ENCODE data around the gene RNASEL.

Gene RNASEL

DNA sequence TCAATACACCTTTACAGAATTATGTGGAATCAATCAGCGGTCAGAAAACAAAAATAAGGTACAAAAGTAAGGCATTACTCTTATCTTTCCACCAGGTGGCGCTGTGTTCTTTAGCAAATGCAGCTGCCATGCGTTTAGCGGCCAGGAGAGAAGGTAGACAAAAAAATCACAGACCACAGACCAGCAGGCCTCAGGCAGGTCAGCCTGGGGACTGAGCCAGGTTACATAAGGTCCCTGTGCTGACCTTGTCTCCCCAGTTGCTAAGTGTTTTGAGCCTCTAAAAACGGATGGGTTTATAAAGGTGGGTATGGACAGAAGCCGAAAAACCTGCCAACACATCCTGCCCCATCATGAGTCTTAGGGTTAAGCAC, 12.3 kb upstream of the RNASEL start:
- in situ Hi-C loops (cut with MboI; ENCODE audit: low pct_unique_long_range_greater_than_20kb, low sequenced_read_pairs, unreplicated experiment) = no loop called here
- TF ChIP-seq, protein P1, sequence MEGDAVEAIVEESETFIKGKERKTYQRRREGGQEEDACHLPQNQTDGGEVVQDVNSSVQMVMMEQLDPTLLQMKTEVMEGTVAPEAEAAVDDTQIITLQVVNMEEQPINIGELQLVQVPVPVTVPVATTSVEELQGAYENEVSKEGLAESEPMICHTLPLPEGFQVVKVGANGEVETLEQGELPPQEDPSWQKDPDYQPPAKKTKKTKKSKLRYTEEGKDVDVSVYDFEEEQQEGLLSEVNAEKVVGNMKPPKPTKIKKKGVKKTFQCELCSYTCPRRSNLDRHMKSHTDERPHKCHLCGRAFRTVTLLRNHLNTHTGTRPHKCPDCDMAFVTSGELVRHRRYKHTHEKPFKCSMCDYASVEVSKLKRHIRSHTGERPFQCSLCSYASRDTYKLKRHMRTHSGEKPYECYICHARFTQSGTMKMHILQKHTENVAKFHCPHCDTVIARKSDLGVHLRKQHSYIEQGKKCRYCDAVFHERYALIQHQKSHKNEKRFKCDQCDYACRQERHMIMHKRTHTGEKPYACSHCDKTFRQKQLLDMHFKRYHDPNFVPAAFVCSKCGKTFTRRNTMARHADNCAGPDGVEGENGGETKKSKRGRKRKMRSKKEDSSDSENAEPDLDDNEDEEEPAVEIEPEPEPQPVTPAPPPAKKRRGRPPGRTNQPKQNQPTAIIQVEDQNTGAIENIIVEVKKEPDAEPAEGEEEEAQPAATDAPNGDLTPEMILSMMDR (IDR thresholded peaks at IDR 0.05; ENCODE audit: extremely low read depth, insufficient read depth, missing control alignments) = peak; percentile 70
- peak; percentile 81 for DNase-seq (ENCODE audit: low spot score)

DNA sequence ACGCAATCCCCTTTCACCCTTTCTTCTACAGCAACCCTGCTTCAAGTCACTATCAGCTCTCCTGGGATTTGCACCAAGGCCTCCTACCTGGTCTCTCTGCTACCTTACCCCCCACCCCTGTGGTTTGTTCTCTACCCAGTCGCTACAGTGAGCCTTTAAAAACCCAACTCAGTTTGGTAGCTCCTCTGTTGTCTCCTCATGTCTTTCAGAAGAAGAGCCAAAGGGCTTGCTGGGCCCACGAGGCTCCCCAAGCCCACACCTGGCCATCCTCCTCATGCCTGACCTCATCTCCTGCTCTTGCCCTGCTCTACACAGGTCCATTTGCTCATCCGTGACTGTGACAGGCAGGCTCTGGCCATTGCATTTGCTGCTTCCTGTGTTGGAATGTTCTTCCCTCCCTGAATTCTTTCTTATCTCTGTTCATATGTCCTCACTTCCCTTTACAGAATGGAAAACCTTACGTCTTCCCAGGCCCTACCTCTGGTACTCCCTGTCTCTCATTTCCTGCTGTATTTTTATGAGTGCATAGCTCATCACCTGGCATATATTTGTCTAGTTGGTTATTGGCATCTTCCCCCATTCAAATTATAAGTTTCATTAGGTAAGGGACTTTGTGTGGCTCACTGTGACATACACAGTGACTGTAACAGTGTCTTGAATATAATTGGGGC, 11.8 kb upstream of the RNASEL start:
- in situ Hi-C loops (cut with MboI; ENCODE audit: low pct_unique_long_range_greater_than_20kb, low sequenced_read_pairs, unreplicated experiment) = no loop called here
- DNase-seq (ENCODE audit: low spot score) = no peak
- TF ChIP-seq, protein P1 (IDR thresholded peaks at IDR 0.05; ENCODE audit: extremely low read depth, insufficient read depth, missing control alignments) = no peak

DNA sequence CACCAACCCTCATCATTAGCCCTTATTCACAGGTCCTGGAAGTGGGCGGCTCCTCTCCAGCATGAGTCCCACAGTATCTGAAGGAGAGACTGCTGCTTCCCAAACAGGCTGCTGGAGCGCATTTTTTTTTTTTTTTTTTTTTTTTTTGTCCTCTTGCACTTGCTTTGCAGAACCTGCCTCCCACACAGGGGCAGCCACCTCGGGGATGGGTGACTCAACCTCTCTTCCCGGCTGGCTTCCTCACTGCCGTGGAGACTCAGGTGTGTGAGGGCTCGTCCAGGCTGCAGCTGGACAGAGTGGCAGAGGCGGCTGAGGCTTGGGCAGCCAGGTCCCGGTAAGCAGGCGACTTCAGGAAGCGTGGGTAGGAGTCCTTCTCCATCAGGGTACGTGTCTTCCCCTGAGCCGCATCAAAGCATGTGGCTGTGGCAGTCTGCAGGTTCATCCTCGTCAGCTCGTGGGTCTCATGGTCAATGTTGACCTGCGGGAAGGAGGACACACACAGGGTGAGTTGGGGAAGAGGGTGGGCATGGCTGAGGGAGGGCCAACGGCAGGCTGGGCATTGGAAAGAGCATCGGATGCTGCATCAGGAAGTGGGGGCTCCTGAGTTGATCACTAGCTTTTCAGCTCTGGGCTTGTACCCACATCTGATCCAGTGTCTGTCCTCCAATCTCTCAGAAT, 11.1 kb upstream of the RNASEL start:
- TF ChIP-seq, protein P1 (IDR thresholded peaks at IDR 0.05; ENCODE audit: extremely low read depth, insufficient read depth, missing control alignments) = no peak
- DNase-seq (ENCODE audit: low spot score) = no peak
- in situ Hi-C loops (cut with MboI; ENCODE audit: low pct_unique_long_range_greater_than_20kb, low sequenced_read_pairs, unreplicated experiment) = no loop called here

DNA sequence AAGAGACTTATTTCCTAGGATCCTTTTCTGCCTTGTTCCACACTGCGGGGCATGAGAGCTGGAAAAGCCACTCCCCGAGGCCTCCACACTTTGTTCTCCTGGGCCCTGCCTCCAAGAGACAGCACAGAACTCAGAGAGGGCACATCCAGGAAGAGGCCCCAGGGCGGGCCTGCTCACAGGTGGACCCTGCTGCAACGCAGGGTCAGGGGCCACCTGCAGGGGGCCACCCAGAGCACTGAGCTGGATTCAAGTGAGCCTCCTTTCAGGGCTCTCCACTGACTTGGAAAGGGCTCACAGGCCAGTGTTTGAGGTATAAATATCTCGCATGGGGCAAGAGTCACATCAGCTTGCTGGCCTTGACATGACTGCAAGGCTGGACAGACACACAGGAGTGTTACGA, 10.3 kb upstream of the RNASEL start:
- TF ChIP-seq, protein P1 (IDR thresholded peaks at IDR 0.05; ENCODE audit: extremely low read depth, insufficient read depth, missing control alignments) = peak; percentile 46
- DNase-seq (ENCODE audit: low spot score) = no peak

DNA sequence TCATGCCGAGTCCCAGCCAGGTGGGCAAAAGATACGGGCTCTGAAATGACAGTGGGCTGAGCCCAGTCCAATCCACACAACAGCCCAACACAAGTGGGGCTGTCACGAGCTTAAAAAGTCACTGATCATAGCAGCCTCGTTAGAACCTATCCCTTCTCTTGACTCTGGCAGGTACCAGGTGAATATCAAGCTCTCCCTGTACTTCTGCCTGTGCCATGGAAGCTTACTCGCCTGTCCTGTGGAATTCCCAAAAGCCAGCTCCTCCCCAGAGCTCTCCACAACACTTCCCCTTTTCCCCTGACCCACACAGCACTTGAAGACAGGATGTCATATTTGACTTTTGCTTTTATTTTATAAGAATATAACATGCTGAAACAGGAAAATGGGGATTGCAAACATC, 9.2 kb upstream of the RNASEL start:
- in situ Hi-C loops (cut with MboI; ENCODE audit: low pct_unique_long_range_greater_than_20kb, low sequenced_read_pairs, unreplicated experiment) = loop anchor here (5.0 kb wide), 1 partner anchor 189 kb away; the partner anchor contains the start of gene NPL
- DNase-seq (ENCODE audit: low spot score) = no peak
- TF ChIP-seq, protein P1 (IDR thresholded peaks at IDR 0.05; ENCODE audit: extremely low read depth, insufficient read depth, missing control alignments) = no peak

More for the DNA sequence above, 10.3 kb upstream of the RNASEL start:
- in situ Hi-C loops (cut with MboI; ENCODE audit: low pct_unique_long_range_greater_than_20kb, low sequenced_read_pairs, unreplicated experiment) = loop anchor here (5.0 kb wide), 1 partner anchor 188 kb away; the partner anchor contains the start of gene NPL

DNA sequence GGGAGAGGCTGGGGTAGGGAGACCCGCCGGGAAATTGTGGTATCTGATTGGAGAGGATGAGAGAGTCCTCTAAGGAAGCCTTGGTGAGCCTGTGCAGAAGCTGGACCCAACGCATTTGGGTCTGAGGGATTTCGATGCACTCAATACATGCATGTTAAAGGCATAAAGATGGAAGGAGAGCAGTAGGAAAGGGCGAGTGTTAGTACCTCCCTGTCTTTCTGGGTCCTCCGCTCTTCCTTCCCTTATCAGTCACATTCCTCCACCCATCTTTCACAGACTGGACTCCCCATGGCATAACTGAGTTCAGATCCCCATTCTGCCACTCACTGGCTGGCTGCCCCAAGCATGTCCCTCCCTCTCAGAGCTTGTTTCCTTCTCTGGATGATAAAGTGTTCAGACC, 7.9 kb upstream of the RNASEL start:
- TF ChIP-seq, protein P1 (IDR thresholded peaks at IDR 0.05; ENCODE audit: extremely low read depth, insufficient read depth, missing control alignments) = no peak
- no peak for DNase-seq (ENCODE audit: low spot score)
- in situ Hi-C loops (cut with MboI; ENCODE audit: low pct_unique_long_range_greater_than_20kb, low sequenced_read_pairs, unreplicated experiment) = loop anchor here (5.0 kb wide), 1 partner anchor 190 kb away; the partner anchor contains the start of gene NPL
